HepG2 (cell line): Measurements from ENCODE around the gene RNU7-1. TPM values are rescaled to one million over a fixed set of nuclear protein-coding genes. Genes with fewer than 3 reads are reported as not detected.
A peak's percentile ranks its signal among the peaks of the same experiment; 100 is the strongest.

ENCODE experiments used
- ATF3 ChIP-seq: sonication (generic); formaldehyde crosslinking; IDR thresholded peaks from 2 replicates; pipeline ENCODE4 v1.4.0; 2020; ENCODE audit warnings: missing genetic modification reagents
- DMAP1 ChIP-seq: IDR thresholded peaks from 2 replicates; pipeline ENCODE4 v1.6.1; 2016
- GABPB1 ChIP-seq: IDR thresholded peaks from 2 replicates; pipeline ENCODE4 v1.6.1; 2016; ENCODE audit warnings: mild to moderate bottlenecking, missing genetic modification reagents, moderate library complexity, missing compliant biosample characterization
- GTF2F1 ChIP-seq: fragments of 150-350 bp; IDR thresholded peaks from 2 replicates; pipeline ENCODE4 v1.6.1; 2014; ENCODE audit warnings: low read length
- HES4 ChIP-seq: sonication (generic); formaldehyde crosslinking; IDR thresholded peaks from 2 replicates; pipeline ENCODE4 v1.9.0; 2021; ENCODE audit warnings: mild to moderate bottlenecking, missing genetic modification reagents, borderline replicate concordance
- JUN ChIP-seq: sonication (generic); formaldehyde crosslinking; IDR thresholded peaks from 2 replicates; pipeline ENCODE4 v1.4.0; 2020; ENCODE audit warnings: mild to moderate bottlenecking, missing genetic modification reagents
- MEIS1 ChIP-seq: sonication (generic); formaldehyde crosslinking; IDR thresholded peaks from 2 replicates; pipeline ENCODE4 v1.9.0; 2021; ENCODE audit warnings: mild to moderate bottlenecking, missing genetic modification reagents, moderate library complexity, borderline replicate concordance
- PHB2 ChIP-seq: fragments of 450-650 bp; IDR thresholded peaks from 2 replicates; pipeline ENCODE4 v1.6.1; 2018; ENCODE audit not compliant: partially characterized antibody
- RFXANK ChIP-seq: IDR thresholded peaks from 2 replicates; pipeline ENCODE4 v1.6.1; 2016
- SP2 ChIP-seq: sonication (generic); formaldehyde crosslinking; IDR thresholded peaks from 2 replicates; pipeline ENCODE4 v1.5.1; 2020; ENCODE audit warnings: mild to moderate bottlenecking, missing genetic modification reagents
- TEAD3 ChIP-seq: optimal IDR thresholded peaks from 2 replicates; pipeline ENCODE3; 2016; ENCODE audit warnings: borderline replicate concordance
- ZBTB7A ChIP-seq: sonication (generic); formaldehyde crosslinking; IDR thresholded peaks from 2 replicates; pipeline ENCODE4 v1.8.0; 2022; ENCODE audit warnings: mild to moderate bottlenecking, missing genetic modification reagents
- ZBTB7B ChIP-seq: sonication (generic); formaldehyde crosslinking; IDR thresholded peaks from 2 replicates; pipeline ENCODE4 v1.4.0; 2020; ENCODE audit warnings: missing genetic modification reagents
- ZFP36L1 ChIP-seq: sonication (generic); formaldehyde crosslinking; IDR thresholded peaks from 2 replicates; pipeline ENCODE4 v1.8.0; 2022; ENCODE audit warnings: mild to moderate bottlenecking, missing genetic modification reagents, moderate library complexity
- ZKSCAN8 ChIP-seq: IDR thresholded peaks from 2 replicates; pipeline ENCODE4 v1.6.1; 2016; ENCODE audit warnings: borderline replicate concordance, missing genetic modification reagents, missing compliant biosample characterization
- ZNF160 ChIP-seq: sonication (generic); formaldehyde crosslinking; IDR thresholded peaks from 2 replicates; pipeline ENCODE4 v1.8.0; 2022; ENCODE audit warnings: mild to moderate bottlenecking, inconsistent platforms, missing genetic modification reagents
- ZNF430 ChIP-seq: sonication (generic); formaldehyde crosslinking; IDR thresholded peaks from 2 replicates; pipeline ENCODE4 v1.9.0; 2021; ENCODE audit warnings: mild to moderate bottlenecking, missing genetic modification reagents
- ZNF776 ChIP-seq: sonication (generic); formaldehyde crosslinking; IDR thresholded peaks from 2 replicates; pipeline ENCODE4 v1.4.0; 2020; ENCODE audit warnings: mild to moderate bottlenecking, missing genetic modification reagents
- ZSCAN29 ChIP-seq: sonication (generic); formaldehyde crosslinking; conservative IDR thresholded peaks from 2 replicates; pipeline ENCODE4 v1.4.0; 2020; ENCODE audit warnings: mild to moderate bottlenecking, missing genetic modification reagents
- polyA plus RNA-seq, 8 experiments: library from polyadenylated mRNA; depleted of rRNA in 3 of 8; stranded (reverse) in 7 of 8; unstranded in 1 of 8; fragments of >200 nt; fragmentation: Illumina TruSeq in 4 of 8; extraction: Trizol in 4 of 8; gene quantifications; 2 replicates each; pipeline versions ENCODE4 v1.2.1 to v1.2.3, GENCODE V29; 2011 to 2016; ENCODE audit warnings: low read depth in 4 of 8, missing spikeins in 1 of 8, mixed read lengths in 1 of 8; ENCODE audit not compliant: insufficient read depth in 1 of 8
- total RNA-seq, 5 experiments: library from RNA; depleted of rRNA; stranded (reverse); fragments of >200 nt; fragmentation: Illumina TruSeq; extraction: Trizol; gene quantifications; 2 replicates each; pipeline ENCODE4 v1.2.3, GENCODE V29; 2016; ENCODE audit warnings: low read depth in 1 of 5
- TF ChIP-seq, protein P1 (sequence below): sonication (generic); formaldehyde crosslinking; IDR thresholded peaks from 2 replicates; pipeline ENCODE4 v1.4.0; 2020; ENCODE audit warnings: mild to moderate bottlenecking, missing genetic modification reagents
- TF ChIP-seq, protein P2 (sequence below): sonication (generic); formaldehyde crosslinking; IDR thresholded peaks from 2 replicates; pipeline ENCODE4 v1.4.0; 2020; ENCODE audit warnings: missing genetic modification reagents
- TF ChIP-seq, protein P3 (sequence below): sonication (generic); formaldehyde crosslinking; IDR thresholded peaks from 2 replicates; pipeline ENCODE4 v1.4.0; 2020; ENCODE audit warnings: missing genetic modification reagents

RNU7-1 gene
- total and polyA plus RNA-seq, 2 of the 13 experiments (the other 11 are each of a cell fraction or from before 2014, with no cell fraction given), result not detected

DNA sequence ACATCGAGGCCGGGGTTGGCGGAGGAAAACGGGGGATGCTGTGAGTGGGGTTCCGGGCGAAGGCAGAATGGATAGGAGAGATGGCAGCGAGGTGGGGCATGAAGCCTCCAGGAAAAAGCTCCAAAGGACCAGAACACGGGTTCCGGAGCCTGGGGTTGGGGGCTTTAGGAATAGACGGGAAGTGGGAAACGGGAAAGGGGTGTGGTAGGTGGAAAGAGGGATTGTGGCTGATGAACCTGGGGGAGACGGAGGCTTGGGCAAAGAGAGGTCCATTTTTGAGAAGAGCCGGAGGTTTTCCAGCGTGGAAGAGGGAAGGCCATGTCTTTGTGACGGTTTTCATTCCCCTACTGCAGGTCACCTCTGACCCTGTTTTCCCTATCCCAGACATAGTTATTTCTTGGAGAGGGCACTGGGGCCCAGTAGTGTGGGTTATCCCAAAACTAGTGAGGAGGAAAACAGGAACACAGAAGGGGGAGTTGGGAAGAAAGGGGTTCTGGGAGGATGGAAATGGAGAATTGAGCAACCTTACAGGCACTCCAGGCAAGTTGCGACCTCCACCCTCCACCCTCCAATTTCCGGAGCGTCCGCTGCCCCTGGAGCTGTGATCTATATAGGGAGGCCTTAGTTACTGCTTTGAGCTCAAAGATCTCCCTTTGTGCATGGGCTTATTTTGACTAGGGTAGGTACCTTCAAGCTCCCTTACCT lies 14.8 kb upstream of the RNU7-1 start (continued):
- no peak for TF ChIP-seq ATF3 (CRISPR knock-in tag)
- TF ChIP-seq, protein P1, sequence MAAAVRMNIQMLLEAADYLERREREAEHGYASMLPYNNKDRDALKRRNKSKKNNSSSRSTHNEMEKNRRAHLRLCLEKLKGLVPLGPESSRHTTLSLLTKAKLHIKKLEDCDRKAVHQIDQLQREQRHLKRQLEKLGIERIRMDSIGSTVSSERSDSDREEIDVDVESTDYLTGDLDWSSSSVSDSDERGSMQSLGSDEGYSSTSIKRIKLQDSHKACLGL (CRISPR knock-in tag), result no peak
- TF ChIP-seq ZFP36L1 (CRISPR knock-in tag), result no peak
- no peak for TF ChIP-seq PHB2
- TF ChIP-seq, protein P2, sequence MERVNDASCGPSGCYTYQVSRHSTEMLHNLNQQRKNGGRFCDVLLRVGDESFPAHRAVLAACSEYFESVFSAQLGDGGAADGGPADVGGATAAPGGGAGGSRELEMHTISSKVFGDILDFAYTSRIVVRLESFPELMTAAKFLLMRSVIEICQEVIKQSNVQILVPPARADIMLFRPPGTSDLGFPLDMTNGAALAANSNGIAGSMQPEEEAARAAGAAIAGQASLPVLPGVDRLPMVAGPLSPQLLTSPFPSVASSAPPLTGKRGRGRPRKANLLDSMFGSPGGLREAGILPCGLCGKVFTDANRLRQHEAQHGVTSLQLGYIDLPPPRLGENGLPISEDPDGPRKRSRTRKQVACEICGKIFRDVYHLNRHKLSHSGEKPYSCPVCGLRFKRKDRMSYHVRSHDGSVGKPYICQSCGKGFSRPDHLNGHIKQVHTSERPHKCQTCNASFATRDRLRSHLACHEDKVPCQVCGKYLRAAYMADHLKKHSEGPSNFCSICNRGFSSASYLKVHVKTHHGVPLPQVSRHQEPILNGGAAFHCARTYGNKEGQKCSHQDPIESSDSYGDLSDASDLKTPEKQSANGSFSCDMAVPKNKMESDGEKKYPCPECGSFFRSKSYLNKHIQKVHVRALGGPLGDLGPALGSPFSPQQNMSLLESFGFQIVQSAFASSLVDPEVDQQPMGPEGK (CRISPR knock-in tag), result no peak; the same call in 1 of the 2 replicates
- 0 out of 2 replicates have a peak, but pooled peaks have one; percentile 12 for TF ChIP-seq GABPB1 (CRISPR knock-in tag)
- TF ChIP-seq HES4 (CRISPR knock-in tag), result no peak
- TF ChIP-seq ZNF776 (CRISPR knock-in tag), result no peak
- TF ChIP-seq ZNF430 (CRISPR knock-in tag), result no peak; the same call in 1 of the 2 replicates
- 0 out of 2 replicates have a peak, but pooled peaks have one; percentile 32 for TF ChIP-seq ZBTB7A (CRISPR knock-in tag)
- no peak for TF ChIP-seq DMAP1 (CRISPR knock-in tag)
- TF ChIP-seq SP2 (CRISPR knock-in tag), result no peak
- no peak for TF ChIP-seq ZSCAN29
- no peak for TF ChIP-seq TEAD3 (CRISPR knock-in tag)
- TF ChIP-seq ZNF160, result no peak
- no peak for TF ChIP-seq RFXANK
- no peak for TF ChIP-seq ZKSCAN8 (CRISPR knock-in tag)
- TF ChIP-seq, protein P3, sequence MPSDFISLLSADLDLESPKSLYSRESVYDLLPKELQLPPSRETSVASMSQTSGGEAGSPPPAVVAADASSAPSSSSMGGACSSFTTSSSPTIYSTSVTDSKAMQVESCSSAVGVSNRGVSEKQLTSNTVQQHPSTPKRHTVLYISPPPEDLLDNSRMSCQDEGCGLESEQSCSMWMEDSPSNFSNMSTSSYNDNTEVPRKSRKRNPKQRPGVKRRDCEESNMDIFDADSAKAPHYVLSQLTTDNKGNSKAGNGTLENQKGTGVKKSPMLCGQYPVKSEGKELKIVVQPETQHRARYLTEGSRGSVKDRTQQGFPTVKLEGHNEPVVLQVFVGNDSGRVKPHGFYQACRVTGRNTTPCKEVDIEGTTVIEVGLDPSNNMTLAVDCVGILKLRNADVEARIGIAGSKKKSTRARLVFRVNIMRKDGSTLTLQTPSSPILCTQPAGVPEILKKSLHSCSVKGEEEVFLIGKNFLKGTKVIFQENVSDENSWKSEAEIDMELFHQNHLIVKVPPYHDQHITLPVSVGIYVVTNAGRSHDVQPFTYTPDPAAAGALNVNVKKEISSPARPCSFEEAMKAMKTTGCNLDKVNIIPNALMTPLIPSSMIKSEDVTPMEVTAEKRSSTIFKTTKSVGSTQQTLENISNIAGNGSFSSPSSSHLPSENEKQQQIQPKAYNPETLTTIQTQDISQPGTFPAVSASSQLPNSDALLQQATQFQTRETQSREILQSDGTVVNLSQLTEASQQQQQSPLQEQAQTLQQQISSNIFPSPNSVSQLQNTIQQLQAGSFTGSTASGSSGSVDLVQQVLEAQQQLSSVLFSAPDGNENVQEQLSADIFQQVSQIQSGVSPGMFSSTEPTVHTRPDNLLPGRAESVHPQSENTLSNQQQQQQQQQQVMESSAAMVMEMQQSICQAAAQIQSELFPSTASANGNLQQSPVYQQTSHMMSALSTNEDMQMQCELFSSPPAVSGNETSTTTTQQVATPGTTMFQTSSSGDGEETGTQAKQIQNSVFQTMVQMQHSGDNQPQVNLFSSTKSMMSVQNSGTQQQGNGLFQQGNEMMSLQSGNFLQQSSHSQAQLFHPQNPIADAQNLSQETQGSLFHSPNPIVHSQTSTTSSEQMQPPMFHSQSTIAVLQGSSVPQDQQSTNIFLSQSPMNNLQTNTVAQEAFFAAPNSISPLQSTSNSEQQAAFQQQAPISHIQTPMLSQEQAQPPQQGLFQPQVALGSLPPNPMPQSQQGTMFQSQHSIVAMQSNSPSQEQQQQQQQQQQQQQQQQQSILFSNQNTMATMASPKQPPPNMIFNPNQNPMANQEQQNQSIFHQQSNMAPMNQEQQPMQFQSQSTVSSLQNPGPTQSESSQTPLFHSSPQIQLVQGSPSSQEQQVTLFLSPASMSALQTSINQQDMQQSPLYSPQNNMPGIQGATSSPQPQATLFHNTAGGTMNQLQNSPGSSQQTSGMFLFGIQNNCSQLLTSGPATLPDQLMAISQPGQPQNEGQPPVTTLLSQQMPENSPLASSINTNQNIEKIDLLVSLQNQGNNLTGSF (CRISPR knock-in tag), result no peak
- TF ChIP-seq ZBTB7B (CRISPR knock-in tag), result 0 out of 2 replicates have a peak, but pooled peaks have one; percentile 32
- TF ChIP-seq GTF2F1, result no peak
- TF ChIP-seq MEIS1, result no peak
- no peak for TF ChIP-seq JUN
